GM12872 (cell line): ENCODE measurements around the gene IRX5.

ENCODE experiments used
- TF ChIP-seq, protein P1 (sequence below): IDR thresholded peaks from 3 replicates; pipeline ENCODE4 v1.5.1; 2011; ENCODE audit warnings: low read depth, mild to moderate bottlenecking, low read length, moderate library complexity; ENCODE audit not compliant: insufficient read depth

Gene IRX5

DNA sequence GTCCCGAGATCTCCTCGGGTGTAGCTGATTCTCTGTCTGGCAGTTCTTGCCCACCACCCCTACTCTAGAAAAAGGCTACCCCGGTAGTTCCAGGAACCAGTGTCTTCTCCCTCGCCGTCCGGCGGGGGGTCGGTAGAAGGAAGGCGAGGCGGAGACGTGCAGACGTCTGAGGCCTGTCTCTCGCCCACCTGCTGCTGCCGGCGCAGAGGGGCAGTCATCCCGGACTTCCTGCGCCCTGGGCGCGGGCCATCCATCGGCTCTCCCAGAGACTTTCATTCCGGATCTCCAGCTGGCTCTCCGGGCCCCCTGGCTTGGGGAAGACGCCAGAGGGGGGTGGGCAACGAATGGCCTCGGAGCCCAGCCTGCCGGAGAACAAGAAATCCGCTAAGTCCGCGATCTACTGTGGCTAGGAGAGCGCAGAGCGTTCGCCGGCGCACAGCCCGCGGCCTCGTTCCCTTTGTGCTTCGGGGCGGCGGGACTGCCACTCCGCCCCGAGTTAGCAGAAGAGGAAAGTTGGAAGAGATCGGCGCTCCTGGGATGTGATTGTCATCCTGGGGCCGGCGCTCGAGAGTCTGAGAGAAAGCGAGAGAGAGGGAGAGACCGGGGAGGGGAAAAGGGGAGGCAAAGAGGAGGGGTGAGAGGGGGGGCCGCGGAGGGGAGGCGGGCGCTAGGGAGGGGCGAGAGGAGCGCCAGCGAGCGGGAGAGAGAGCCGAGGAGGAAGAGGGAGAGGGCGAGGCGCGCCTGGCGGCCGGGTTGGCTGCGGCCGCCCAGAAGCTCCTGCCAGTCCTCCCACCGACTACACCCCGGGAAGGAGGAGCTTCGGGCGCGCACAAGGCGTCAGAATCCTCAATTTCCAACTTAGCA lies at the start of gene IRX5:
TSS of gene IRX5 (plus strand) at position 861 of the 864 bp plus-strand sequence. CDS start 334 bp downstream, outside the sequence.
- TF ChIP-seq, protein P1, sequence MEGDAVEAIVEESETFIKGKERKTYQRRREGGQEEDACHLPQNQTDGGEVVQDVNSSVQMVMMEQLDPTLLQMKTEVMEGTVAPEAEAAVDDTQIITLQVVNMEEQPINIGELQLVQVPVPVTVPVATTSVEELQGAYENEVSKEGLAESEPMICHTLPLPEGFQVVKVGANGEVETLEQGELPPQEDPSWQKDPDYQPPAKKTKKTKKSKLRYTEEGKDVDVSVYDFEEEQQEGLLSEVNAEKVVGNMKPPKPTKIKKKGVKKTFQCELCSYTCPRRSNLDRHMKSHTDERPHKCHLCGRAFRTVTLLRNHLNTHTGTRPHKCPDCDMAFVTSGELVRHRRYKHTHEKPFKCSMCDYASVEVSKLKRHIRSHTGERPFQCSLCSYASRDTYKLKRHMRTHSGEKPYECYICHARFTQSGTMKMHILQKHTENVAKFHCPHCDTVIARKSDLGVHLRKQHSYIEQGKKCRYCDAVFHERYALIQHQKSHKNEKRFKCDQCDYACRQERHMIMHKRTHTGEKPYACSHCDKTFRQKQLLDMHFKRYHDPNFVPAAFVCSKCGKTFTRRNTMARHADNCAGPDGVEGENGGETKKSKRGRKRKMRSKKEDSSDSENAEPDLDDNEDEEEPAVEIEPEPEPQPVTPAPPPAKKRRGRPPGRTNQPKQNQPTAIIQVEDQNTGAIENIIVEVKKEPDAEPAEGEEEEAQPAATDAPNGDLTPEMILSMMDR: no peak

DNA sequence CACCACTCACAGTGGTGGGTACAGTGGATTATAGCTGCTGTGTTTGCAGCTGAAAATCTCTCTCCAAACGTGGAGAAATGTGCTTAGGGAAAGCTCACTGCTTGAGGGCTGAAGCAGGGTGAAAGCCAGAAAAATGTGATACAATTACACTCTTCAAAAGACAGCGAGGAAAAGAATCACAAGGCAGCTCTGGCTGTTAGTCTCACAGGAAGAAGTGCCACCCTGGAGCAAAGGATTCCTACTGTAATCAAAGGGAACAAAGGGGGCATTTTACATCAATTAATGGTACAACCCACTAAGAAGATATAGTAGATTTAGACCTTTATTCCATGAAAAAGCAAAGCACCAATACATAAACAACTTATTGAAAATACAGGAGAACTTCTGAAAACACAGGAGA lies 48.1 kb upstream of the IRX5 start:
- TF ChIP-seq, protein P1: no peak

DNA sequence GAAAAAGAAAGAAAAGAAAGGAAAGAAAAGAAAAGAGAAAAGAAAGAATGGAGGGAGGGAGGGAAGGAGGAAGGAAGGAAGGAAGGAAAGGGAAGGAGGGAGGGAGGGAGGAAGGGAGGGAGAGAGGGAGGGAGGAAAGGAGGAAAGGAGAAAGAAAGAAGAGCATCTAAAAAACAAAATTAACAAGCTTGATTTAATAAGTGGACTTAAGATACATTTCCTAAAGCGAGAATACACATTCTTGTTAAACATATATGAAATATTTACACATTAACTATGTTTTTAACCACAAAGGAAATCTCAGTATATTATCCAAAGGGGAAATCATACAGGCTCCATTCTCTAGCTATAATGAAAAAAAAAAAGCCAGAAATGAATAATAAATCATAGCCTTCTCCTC lies 47.3 kb upstream of the IRX5 start:
- TF ChIP-seq, protein P1: no peak

DNA sequence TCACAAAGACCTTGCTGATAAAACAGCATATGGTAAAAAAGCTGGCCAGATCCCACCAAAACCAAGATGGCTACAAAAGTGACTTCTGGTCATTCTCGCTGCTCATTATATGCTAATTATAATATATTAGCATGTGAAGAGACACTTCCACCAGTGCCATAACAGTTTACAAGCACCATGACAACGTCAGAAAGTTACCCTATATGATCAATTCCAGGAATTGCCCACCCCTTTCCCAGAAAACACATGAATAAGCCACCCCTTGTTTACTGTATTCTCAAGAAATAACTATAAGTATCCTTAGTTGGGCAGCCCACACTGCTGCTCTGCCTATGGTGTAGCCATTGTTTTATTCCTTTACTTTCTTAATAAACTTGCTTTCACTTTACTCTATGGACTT lies 44.6 kb upstream of the IRX5 start:
- TF ChIP-seq, protein P1: no peak

DNA sequence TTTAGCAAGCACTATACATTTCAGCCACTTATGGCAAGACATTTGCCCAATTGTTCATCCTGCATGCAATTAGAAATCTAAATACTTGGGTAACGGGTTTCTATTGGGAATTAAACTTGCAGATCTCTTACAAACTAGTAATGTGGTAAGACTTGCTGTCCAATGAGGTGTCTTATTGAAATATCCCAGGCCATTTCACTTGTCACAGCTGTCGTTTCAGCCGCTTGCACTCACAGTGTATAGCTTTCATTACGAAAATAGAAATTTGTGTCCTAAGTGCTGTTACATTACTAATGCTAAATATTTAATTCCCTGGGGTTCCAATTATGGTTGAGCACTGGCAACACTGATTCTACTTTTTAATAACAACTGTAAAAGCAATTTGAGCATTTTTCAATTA lies 40.3 kb upstream of the IRX5 start:
- TF ChIP-seq, protein P1: no peak

DNA sequence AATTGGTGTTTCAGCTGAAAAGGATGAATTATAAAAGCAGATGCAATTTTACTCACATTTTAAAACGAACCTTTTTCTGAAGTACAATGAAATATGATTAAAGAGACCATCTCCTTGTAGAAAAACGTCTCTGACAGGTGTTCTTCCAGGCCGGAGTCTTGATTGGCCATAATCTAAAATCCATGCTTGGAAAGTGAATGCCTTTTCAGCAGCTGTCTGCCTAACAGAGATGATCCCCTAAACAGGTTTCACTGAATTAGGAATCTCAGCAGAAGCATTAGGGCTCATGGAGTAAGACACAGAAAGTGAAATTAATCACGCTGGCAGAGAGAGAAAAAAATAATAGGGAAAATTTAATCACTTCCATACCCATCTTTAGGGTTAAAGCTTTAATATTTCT lies 39.3 kb upstream of the IRX5 start:
- TF ChIP-seq, protein P1: no peak

DNA sequence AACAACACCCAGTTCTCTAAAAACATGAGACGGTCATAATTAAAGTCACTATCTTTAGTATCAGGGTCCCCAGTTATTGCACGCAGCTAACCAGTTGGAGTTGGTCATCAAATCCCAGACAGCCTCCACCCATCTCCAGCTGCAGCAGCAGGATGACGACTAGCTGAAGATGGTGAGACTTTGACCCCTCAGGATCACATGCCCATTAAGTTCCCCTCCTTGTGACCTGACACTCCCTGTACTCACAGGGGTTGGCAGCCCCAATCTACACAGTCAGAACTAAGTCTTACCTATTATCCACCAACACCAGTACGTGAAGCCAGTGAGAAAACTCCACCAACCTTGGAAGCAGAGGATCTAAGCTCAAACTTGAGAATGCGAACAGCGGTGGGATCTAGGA lies 37.7 kb upstream of the IRX5 start:
- TF ChIP-seq, protein P1: no peak
